ENCODE data around the gene KCNA2.

The KCNA2 gene

DNA sequence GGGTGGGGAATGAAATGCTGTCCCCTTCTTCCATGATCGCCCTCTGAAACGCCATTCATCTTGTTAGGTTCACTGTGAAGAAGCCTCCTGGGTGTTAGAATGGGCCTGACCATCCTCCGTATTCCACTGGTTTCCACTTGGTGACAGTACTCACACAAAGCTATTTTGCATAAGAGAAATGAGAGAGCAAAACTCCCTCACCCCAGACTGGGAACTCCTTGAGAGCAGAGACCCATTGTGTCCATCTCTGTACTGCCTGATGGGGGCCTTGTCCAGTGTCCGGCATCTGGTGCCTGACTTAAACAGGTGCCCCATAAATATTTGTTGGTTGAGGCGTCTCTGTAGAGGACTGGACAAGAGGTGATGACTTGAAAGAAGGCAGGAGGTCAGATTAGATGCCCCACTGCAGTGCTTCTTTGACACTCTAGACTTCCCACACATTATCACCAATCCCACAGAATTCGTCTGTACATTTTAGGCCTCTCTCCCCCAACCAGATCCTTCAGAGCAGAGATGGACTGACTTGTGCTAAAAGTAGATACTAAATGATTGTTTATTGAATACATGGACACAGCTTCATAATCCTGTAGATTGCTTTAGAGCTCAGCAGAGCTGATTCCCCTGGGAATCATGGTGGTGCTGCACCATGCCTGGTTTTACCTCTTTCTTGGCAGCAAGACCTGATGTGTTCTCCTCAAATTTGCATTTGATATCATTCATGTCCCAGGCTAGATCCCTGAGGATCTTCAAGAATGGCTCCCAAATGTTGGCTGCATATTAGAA lies 22.4 kb upstream of the KCNA2 start:
- DNase-seq: no peak

DNA sequence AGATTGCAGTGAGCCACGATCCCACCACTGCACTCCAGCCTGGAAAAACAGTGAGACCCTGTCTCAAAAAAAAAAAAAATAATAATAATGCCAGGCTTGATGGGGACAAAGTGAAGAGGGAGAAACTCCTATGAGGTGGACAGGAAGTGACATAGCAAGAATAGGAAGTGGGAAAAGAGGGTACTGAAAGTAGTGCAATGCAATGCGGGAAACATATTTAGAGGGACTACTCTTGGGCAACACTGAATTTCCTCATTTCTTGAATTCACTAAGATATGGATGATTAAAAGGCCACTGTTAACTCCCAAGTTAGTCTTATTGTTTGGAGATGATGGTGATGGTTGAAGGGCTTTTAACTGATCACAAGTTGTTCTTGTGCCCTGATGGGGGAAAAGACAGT lies 21.6 kb upstream of the KCNA2 start:
- DNase-seq: no peak

DNA sequence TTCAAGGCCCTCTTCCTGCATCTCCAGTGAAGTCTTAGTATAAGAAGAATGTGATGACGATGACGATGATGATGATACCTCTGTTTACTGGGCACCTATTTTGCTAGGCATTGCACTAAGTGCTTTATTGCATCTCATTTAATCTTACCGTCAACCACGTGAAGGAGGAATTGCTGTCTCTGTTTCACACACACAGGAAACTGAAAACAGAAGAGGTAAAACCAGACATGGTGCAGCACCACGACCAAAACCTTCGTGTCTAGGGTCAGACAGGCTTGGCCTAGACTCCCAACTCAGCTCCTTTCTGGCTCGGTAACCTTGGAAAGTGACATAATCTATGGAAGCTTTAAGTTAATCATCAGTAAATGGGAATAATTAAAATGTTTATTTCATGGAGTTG lies 20.7 kb upstream of the KCNA2 start:
- DNase-seq: no peak

- no peak for DNase-seq
These were observed 14.5 kb upstream of the KCNA2 start for GRCh38 chr1:110620686-110621085.

- DNase-seq: no peak
These were observed 14.1 kb upstream of the KCNA2 start for GRCh38 chr1:110620250-110620615.

DNA sequence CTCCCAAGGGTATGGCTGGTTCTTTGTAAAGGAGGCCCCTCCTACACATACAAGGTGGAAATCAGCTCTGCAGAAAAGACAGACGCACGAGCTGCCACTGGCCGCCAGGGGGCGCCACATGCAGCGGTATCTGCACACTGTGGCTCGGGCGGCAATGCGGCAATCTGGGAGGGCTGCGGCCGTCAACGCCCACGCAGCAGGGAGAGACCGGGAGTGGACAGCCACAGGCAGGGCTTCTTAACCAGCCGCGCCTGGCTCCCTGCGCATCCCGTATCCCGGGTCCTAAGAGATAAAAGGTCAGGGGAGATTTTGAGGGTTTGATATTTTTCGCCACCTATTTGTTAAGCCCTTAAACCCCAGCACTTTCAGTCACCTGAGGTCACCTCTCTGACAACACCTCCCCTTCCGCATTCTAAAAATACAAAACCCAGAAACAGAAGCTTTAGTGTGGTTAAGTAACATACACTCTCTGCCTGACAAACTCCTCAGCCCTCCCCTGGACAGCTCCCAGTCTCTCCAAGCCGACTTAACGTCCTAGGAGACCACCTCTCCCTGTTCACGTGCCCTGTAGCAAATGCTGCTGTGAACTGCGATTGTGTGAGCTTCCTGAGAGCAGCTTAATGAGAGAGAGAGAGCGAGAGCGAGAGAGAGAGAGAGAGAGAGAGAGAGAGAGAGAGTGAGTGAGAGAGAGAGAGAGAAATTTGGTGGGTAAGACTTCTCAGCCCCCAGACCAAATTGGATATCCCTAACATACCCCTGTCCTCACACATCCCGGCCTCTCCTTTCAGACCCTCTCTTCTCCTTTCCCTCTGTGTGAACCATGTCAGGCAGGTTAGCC lies 13.5 kb upstream of the KCNA2 start:
- peak; percentile 47 to 67 for DNase-seq

DNA sequence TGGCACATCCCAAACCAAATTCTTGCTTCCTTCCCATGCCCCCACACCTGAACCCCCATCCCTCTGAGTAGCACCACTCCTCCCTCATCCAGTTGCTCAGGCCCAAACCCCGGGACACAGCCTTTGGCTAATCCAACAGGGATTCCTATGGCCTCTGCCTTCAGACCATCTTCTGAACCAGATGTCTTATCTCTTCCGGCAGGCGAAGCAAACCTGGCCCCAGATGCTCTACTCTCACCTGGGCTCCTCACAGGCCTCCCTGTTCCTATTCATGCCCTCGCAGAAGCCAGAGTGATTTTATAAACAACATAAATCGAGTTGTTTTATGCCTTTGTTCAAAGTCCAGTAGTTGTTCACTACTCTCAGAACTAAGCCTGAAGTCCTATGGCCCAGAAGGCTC lies 12.5 kb upstream of the KCNA2 start:
- DNase-seq: no peak

GRCh38 chr1:110617589-110617988 lies 11.4 kb upstream of the KCNA2 start:
- DNase-seq: no peak

GRCh38 chr1:110617116-110617515 lies 11.0 kb upstream of the KCNA2 start:
- DNase-seq: no peak

DNA sequence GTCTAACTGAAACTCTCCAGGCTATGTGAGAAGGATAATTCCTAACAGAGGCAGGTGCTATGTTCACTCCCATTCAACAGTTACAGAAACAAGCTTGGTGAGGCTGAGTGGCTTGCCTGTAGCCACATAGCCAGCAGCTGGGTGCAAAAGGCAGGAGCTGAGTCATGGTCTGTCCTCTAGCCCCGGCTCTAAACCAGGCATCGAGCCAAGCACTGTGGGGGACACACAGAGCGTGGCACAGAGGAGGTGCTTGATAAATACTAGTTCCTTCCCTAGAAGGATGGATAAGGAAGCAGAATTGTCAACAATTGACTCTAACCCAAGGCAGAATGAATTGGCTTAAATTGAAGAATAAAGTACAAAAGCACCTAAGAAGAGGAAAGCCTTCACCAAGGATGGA lies 10.4 kb upstream of the KCNA2 start:
- DNase-seq: no peak

DNA sequence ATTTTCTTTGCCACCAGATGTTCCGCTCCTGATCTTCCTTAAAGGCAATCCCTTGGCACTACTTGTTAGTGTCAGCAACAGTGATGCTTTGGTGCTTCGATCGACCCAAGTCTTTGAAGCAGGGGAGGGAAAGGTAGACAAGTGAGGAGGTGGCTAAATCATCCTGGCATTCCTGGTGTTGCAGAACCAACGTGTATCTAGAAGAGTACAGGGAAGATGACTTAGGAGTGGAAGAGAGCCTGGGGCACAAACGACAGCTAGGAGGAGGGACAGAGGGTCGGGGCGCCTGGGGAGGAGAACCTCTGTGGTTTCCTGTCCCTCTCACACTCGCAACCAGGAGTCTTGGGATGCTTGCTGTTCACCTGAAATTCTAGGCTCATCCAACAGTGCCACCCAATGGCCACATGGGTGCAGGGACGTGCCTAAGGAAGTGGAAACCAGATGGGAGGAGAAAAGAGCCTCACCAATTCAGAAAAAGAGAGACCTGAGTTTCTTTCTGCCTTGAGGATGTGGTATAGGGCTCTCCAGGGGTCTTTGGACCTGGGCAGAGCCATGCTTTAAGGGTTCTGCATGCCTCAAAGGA lies 9.5 kb upstream of the KCNA2 start:
- peak; percentile 44 to 60 for DNase-seq

GRCh38 chr1:110612060-110612745 lies 6.0 kb upstream of the KCNA2 start:
- DNase-seq: no peak

- DNase-seq: no peak
These were observed 4.6 kb upstream of the KCNA2 start for GRCh38 chr1:110610696-110611286.

DNA sequence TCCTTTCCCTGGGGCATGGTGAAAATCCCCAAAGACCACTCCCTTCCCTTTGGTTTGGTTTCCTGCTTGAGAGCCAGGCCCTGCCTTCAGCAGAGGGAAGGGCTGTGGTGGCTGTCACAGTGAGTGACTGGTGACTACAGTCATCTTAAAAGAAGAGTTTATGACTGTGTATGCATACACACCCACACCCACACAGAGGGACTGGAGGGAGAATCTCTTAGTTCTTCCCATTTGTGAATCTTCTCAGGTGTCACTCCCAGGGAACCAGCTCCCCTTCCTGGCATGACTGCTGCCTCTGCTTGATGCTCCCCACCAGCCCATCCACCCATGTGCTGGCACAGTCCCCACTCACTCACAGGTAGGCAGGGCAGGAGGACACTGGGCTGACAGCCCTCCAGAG lies 3.9 kb upstream of the KCNA2 start:
- no peak for DNase-seq

- no peak for DNase-seq
These were observed 2.1 kb upstream of the KCNA2 start for GRCh38 chr1:110608247-110608646.

DNA sequence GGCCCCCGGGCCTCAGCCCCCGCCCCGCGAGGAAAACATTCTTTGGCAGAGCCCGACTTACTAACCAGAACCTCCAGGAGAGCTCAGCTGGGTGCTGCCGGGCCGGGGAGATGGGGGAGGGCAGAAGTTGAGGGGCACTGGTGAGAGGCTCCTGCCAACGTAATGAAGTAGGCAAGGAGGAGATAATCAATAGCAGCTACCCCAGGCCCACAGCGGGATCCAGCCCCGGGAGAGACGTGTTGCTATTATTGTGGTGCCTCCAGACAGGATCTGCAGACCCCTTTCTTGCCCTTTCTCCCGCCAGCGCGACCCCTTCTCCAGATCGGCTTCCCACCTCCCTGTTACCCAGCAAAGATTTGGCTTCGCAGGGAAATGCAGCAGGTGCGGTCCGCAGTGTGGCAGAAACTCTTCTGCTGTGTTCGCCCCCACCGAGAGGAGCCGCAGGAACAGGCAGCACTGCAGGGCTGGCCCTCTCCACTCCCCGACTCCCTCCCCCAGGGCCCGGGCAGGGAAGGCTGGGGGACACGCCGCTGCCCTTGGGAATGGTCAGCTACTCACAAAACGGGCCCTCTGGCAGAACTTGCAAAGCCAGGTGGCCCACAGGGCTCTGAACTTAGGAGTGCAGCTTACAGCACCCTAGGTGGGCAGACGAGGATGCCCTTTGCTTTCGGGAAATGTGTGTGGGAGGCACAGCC lies 1.5 kb upstream of the KCNA2 start:
- no peak for DNase-seq

DNA sequence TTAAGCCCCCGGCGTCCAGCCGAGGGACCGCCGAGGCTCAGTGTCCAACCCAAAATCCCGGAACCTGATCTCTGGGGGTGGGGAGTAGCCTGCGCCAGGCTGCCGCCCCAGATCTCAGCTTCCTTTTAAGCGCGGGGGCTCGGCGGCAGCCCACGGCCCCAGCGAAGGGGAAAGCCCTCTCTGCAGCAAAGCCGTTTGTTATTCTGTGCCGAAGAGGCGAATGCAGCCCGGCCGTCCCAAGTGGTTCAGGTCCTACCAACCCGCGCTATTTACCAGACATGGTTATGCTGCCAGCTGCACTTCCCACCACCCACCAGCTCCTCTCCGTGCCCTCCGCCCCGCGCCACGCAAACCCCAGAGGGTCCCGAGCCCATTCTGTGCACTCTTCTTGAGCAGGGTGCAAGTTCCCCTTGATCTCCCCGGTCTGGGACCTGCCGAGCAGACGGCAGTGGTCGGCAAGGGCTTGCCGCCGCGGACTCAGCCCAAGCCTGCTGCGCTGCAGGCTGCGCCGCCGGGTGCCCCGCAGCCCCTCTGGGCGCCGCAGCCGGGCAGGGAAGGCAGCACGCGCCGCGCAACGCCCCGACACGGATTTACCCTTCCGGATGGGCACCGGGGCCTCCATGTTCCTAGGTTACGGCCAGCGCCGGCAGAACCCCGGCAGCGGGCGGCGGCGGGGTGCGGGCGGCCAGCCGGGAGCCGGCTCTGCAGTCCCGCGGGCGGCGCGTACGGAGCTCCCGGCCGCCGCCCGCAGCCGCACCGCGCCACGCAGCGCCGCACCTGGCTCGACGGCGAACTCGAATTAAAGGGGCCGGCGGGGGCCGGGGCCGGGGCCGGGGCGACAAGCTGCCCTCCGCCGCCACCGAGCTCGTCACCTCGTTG lies 738 bp upstream of the KCNA2 start:
- no peak for DNase-seq

GRCh38 chr1:110605446-110605845 lies 712 bp downstream of the KCNA2 start:
- DNase-seq: no peak

- no peak for DNase-seq
These were observed 1.5 kb downstream of the KCNA2 start for GRCh38 chr1:110604586-110605148.

- no peak for DNase-seq
These were observed 3.1 kb downstream of the KCNA2 start for GRCh38 chr1:110603058-110603457.

GRCh38 chr1:110602466-110602865 lies 3.7 kb downstream of the KCNA2 start:
- no peak for DNase-seq
